Stimulated activated naive CD8-positive, alpha-beta T cell treated with anti-CD3 and anti-CD28 coated beads, Interleukin-15, Interleukin-2, amounts not matched to agents 100 ng/mL and 50 ng/mL, for 24 hours (primary cell): ENCODE measurements around the gene HCRT.
"Not testable (repeated sequence)": the region's sequence is repeated elsewhere in the genome, so short reads cannot be mapped to it uniquely, and the experiment has no call there.

Source experiments
- H3K27ac Mint-ChIP-seq: one replicate; pipeline ENCODE4 v1.8.0; 2021; ENCODE audit warnings: mild to moderate bottlenecking, mixed read lengths
- H3K27me3 Mint-ChIP-seq: one replicate; pipeline ENCODE4 v1.8.0; 2021; ENCODE audit warnings: mixed read lengths
- H3K36me3 Mint-ChIP-seq: one replicate; pipeline ENCODE4 v1.8.0; 2021; ENCODE audit warnings: low read depth, mixed read lengths
- H3K4me1 Mint-ChIP-seq: one replicate; pipeline ENCODE4 v1.8.0; 2021; ENCODE audit warnings: low read depth, mixed read lengths
- H3K4me3 Mint-ChIP-seq: one replicate; pipeline ENCODE4 v1.8.0; 2021; ENCODE audit warnings: mild to moderate bottlenecking, mixed read lengths
- H3K9me3 Mint-ChIP-seq: one replicate; pipeline ENCODE4 v1.8.0; 2021; ENCODE audit warnings: mixed read lengths

Gene HCRT

DNA sequence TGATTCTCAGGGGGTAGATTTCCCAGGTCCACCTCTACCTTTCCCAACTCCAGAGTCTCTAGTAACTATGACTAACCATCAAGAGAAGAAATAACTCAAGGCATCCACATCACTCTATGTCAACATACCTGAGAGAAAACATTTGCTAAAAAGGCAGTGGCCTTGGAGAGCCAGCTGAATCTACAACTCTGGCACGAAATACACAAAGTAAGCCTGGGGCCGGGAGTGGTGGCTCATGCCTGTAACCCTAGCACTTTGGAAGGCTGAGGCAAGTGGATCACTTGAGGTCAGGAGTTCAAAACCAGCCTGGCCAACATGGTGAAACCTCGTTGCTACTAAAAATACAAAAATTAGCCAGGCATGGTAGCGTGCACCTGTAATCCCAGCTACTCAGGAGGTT is 42.1 kb downstream of the HCRT start:
- H3K4me1 Mint-ChIP-seq = peaks cover 19% of the 10 kb centered on the region
- not testable (repeated sequence) for H3K9me3 Mint-ChIP-seq

DNA sequence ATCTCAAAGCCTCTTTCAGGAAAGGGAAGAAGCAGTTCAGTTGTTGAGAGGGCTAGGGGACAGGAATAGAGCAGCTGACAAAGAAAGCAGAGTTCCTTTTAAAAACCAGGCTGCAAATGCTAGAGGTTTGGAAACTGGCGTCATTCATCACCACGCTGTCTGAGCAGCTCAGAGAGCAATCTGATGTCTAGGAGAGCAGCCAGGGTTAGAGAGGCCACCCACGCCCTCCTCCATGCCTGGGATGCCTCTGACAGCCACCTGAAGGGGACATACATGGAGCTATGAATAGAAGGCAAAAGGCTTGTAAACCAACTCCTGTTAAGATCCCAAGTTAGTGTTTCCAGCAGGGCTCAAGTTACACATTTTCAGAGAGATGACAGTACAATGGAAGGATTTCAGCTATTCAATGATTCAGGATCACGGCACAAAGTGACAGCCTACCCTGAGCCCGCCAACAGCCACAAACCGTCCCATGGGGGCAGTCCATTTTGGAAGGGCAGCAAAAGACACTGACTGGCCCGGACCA is 42.8 kb downstream of the HCRT start:
- Mint-ChIP-seq H3K27me3 (no peaks in the 10 kb centered on the region), H3K36me3 (peaks cover 32% of the 10 kb centered on the region), H3K27ac (no peak overlapping the region), H3K9me3 (no peaks in the 10 kb centered on the region), H3K4me3 (no peak overlapping the region), H3K4me1 (peaks cover 21% of the 10 kb centered on the region)

More for the DNA sequence above, 42.1 kb downstream of the HCRT start:
- Mint-ChIP-seq H3K36me3 (peaks cover 35% of the 10 kb centered on the region), H3K27ac (peak overlapping the region; percentile 16)
- not testable (repeated sequence) for H3K27me3 Mint-ChIP-seq, H3K4me3 Mint-ChIP-seq

DNA sequence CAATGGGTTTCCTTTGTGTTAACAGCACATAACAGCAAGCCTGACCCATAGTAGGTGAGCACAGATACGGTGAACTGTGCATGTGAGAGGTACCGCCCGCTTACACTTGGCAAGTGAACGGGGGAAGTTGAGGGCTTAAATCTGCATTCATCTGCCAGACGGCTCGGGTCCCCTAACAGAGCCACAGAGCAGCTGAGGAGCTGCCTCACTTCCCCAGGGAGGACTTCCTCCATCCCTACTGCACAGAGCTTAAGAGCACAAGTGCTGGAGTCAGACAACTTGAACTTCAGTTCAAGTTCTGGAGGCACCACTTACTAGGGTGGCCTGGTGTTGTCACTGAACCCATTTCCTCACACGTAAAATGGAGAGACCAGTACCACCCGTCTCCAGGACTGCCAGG is 43.9 kb downstream of the HCRT start:
- Mint-ChIP-seq H3K36me3 (peaks cover 38% of the 10 kb centered on the region), H3K27me3 (no peaks in the 10 kb centered on the region), H3K4me3 (no peak overlapping the region), H3K9me3 (no peaks in the 10 kb centered on the region), H3K4me1 (peaks cover 27% of the 10 kb centered on the region), H3K27ac (no peak overlapping the region)

DNA sequence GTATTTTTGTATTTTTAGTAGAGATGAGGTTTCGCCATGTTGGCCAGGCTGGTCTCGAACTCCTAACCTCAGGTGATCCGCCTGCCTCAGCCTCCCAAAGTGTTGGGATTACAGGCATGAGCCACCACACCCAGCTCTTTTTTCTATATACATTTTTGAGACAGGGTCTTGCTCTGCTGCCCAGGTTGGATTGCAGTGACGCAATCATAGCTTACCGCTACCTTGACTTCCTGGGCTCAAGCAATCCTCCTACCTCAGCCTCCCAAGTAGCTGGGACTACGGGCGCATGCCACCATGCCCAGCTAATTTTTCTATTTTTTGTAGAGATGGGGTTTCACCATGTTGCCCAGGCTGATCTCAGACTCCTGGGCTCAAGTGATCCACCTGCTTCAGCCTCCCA is 44.6 kb downstream of the HCRT start:
- not testable (repeated sequence) for H3K27me3 Mint-ChIP-seq, H3K27ac Mint-ChIP-seq
- peaks cover 37% of the 10 kb centered on the region for H3K36me3 Mint-ChIP-seq

DNA sequence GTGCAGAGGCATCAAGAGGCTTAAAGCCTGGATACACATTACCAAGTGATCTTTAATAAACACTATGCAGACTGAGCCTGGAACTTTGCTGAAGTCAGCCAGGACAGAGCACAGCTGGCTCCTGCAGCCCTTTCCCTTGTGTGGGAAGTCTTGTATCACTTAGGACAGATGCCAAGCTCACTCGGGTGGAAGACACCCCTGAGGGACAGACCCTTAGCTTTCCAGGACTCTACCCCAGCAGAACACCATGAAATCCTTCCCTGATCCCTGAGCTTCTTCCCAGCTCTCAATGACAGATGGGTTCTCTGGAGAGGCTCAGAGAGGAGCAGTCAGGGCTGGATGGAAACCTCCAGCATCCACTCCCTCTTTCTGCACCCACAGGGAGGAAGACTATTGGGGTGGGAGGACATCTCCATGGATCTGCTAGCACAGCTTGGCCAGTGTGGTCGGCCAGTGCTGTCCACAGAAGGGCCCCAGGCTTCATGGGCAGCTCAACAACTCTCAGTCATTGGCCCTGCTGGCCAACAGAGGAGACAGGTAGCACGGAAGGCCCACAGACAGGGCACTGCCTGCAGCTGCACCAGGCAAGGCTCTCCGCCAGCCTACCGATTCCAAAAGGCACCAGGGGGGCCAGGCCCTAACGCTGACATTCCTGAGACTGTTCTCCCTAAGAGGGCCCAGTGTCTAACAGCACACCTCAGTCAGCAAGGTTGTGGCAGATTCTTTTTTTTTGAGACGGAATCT is 46.3 kb downstream of the HCRT start:
- peaks cover 40% of the 10 kb centered on the region for H3K36me3 Mint-ChIP-seq
- H3K27me3 Mint-ChIP-seq = no peaks in the 10 kb centered on the region
- H3K27ac Mint-ChIP-seq = no peak overlapping the region
- no peaks in the 10 kb centered on the region for H3K9me3 Mint-ChIP-seq
- H3K4me3 Mint-ChIP-seq = no peak overlapping the region
- peaks cover 44% of the 10 kb centered on the region for H3K4me1 Mint-ChIP-seq

More for the DNA sequence above, 44.6 kb downstream of the HCRT start:
- H3K4me3 Mint-ChIP-seq, H3K9me3 Mint-ChIP-seq: not testable (repeated sequence)
- peaks cover 33% of the 10 kb centered on the region for H3K4me1 Mint-ChIP-seq

DNA sequence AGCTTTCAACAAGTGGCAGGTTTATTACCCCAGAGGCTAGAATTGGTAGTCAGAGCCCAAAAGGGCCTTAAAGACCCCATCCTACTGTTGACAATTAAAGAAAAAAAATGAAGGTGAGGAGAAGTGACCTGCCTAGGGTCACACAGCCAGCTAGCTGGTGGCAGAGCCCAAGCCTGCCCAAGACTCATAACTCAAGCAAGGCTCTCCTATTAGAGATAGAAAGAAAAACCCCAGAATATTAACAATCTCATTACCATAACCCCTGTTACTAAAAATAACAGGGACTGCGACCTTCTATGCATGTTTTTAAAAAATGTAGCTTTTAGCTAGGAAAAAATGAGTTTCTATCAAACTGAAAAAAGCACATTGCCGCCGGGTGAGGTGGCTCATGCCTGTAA is 48.6 kb downstream of the HCRT start:
- H3K27me3 Mint-ChIP-seq = no peaks in the 10 kb centered on the region
- H3K4me3 Mint-ChIP-seq = no peak overlapping the region
- H3K27ac Mint-ChIP-seq = no peak overlapping the region
- H3K9me3 Mint-ChIP-seq = no peaks in the 10 kb centered on the region
- H3K4me1 Mint-ChIP-seq = peaks cover 52% of the 10 kb centered on the region
- peaks cover 27% of the 10 kb centered on the region for H3K36me3 Mint-ChIP-seq

DNA sequence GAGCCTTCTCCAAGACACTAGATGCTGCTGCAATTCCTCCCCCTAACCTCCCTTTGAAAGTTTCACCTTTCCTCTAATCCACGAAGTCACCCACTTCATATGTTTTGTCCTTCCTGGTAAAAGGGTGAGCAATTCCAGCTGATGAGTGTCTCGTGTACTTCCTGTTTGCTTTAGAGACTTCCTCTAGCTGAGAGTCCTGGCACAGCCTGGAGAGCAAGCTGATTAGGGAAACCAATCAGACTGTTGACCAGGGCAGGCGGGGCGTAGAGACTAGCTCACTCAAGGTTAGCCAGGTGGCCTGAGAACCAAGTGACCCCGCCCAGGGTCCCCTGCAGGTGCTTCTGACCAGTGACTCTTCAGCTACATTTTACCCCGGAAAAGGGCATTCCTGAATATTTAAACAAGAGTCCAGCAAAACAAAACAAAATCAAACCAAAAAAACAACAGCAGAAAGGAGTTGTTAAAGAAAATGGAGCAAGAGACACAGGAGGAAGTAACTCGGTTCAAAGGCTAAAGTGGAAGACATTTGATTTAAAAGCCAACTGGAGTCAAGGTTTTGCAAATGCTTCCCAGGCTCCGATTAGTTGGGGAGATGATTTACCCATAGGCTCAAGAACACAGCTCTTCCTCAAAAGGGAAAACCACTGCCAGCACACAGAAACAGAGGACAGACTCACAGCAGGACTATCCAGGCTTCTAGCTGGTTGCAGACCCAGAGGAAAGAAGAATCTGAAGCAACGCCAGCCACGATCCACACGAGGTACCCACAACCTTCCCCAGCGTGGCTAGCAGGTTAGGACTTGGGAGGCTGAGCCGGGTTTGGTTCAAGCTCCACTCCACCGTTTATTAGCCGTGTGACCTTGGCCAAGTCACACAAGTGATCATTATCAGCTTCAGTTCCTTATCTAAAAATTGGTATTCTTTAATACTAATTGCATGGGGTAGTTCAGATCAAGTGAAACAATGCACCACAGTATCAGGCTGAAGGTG is 49.3 kb downstream of the HCRT start:
- Mint-ChIP-seq H3K36me3 (peaks cover 25% of the 10 kb centered on the region), H3K27ac (peak overlapping the region; percentile 26), H3K4me3 (no peak overlapping the region), H3K27me3 (no peaks in the 10 kb centered on the region), H3K4me1 (peaks cover 58% of the 10 kb centered on the region), H3K9me3 (no peaks in the 10 kb centered on the region)

DNA sequence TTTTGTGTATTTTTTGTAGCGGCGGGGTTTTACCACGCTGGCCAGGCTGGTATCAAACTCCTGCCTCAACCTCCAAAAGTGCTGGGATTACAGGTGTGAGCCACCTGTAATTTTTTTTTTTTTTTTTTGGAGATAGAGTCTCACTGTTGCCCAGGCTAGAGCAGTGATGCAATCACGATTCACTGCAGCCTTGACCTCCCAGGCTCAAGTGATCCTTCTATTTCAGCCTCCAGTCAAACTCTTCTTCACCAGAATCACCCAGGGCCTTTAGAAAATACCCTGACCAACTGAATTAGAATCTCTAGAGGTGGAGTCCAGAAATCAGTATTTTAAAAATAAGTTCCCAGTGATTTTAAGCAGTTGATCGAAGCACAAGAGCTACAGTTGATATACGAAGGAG is 50.1 kb downstream of the HCRT start:
- Mint-ChIP-seq H3K36me3 (peaks cover 30% of the 10 kb centered on the region), H3K27me3 (no peaks in the 10 kb centered on the region), H3K4me3 (no peak overlapping the region), H3K9me3 (no peaks in the 10 kb centered on the region), H3K4me1 (peaks cover 61% of the 10 kb centered on the region), H3K27ac (peak overlapping the region; percentile 26)
